Testis (tissue), 3 donors: ENCODE data around the gene ERO1B. TPM values are rescaled to one million over a fixed set of nuclear protein-coding genes. Genes with fewer than 3 reads are reported as not detected.
A peak's percentile ranks its signal among the peaks of the same experiment; 100 is the strongest.

Experiments
- DNase-seq: peaks from one replicate; pipeline ENCODE4 v3.0.0-alpha.2; 2019
- H3K27ac ChIP-seq, 2 donors: fragments of 200-600 bp; sonication (generic); one replicate each; pipeline ENCODE4 v1.5.1; 2019
- H3K27me3 ChIP-seq: fragments of 200-600 bp; sonication (generic); one replicate; pipeline ENCODE4 v1.5.1; 2019
- H3K36me3 ChIP-seq: fragments of 200-600 bp; sonication (generic); one replicate; pipeline ENCODE4 v1.5.1; 2017; ENCODE audit warnings: low read depth; ENCODE audit errors: missing control alignments
- H3K4me1 ChIP-seq: fragments of 200-600 bp; sonication (generic); one replicate; pipeline ENCODE4 v1.5.1; 2019
- H3K4me3 ChIP-seq, 2 donors: fragments of 200-600 bp; sonication (generic); one replicate each; pipeline ENCODE4 v1.5.1; 2017 to 2019
- H3K9me3 ChIP-seq: fragments of 200-600 bp; sonication (generic); one replicate; pipeline ENCODE4 v1.5.1; 2017
- CTCF ChIP-seq, 3 experiments: fragments of 450-650 bp in 2 of 3; fragments of 200-600 bp in 1 of 3; sonication (generic) in 1 of 3; IDR thresholded peaks; one replicate each; pipeline ENCODE4 v1.5.1; 2016 to 2019; ENCODE audit warnings: antibody characterized with exemption in 3 of 3, mild to moderate bottlenecking in 2 of 3, moderate library complexity in 1 of 3
- POLR2A ChIP-seq: fragments of 450-650 bp; IDR thresholded peaks from one replicate; pipeline ENCODE4 v1.6.1; 2017; ENCODE audit warnings: antibody characterized with exemption, mild to moderate bottlenecking, moderate library complexity
- WGBS, 2 donors: methylation state at CpG; one replicate each; pipeline ENCODE4 v1.1.5; 2018; 5-methylcytosine and 5-hydroxymethylcytosine counted together
- intact Hi-C: fragments of 100-400 bp; cut with DNase I; formaldehyde crosslinking; loops from one replicate; pipeline ENCODE4 v1.15.1; 2023; ENCODE audit warnings: low total_unique reads
- polyA plus RNA-seq: library from polyadenylated mRNA; stranded (reverse); fragments of 350-450 nt; fragmentation: Illumina TruSeq; extraction: RNeasy Lipid Tissue Mini Kit (QIAGEN cat#74804); gene quantifications from one replicate; pipeline ENCODE4 v1.2.3, GENCODE V29; 2014; ENCODE audit warnings: low read depth, low replicate concordance; ENCODE audit not compliant: insufficient read depth
- total RNA-seq, 2 donors: library from RNA; depleted of rRNA; stranded (reverse); fragments of >200 nt; gene quantifications; one replicate each; pipeline ENCODE4 v1.2.3, GENCODE V29; 2016

The ERO1B gene
- total and polyA plus RNA-seq, 3 donors from 2014 or later, result 16.2 to 53.8 (median 20.3) TPM

- Histone ChIP-seq H3K36me3 (no peaks in the 10 kb centered on the region), H3K4me1 (no peaks in the 10 kb centered on the region), H3K27me3 (no peaks in the 10 kb centered on the region), H3K9me3 (no peaks in the 10 kb centered on the region), H3K27ac (no peak overlapping the region), H3K4me3 (no peak overlapping the region)
- intact Hi-C loops, result no loop called here
- DNase-seq, result no peak
- 89 to 96% methylated on average over 1 of the region's 1 CpG for WGBS, 2 donors
- no peak for TF ChIP-seq POLR2A
- TF ChIP-seq CTCF (IDR thresholded peaks at IDR 0.05), result no peak
Measured at GRCh38 chr1:236289492-236290131, 7.9 kb upstream of the ERO1B start.

GRCh38 chr1:236288620-236288976, 6.8 kb upstream of the ERO1B start:
- TF ChIP-seq POLR2A (no peak), CTCF (IDR thresholded peaks at IDR 0.05) (no peak)
- no peak overlapping the region for H3K27ac ChIP-seq
- H3K4me3 ChIP-seq, result peak overlapping the region in 1 of 2 donors; percentile 38
- H3K36me3 ChIP-seq, result no peaks in the 10 kb centered on the region
- no peak for DNase-seq
- H3K27me3 ChIP-seq, result no peaks in the 10 kb centered on the region
- 74 to 83% methylated on average over 5 of the region's 5 CpGs for WGBS, 2 donors
- no peaks in the 10 kb centered on the region for H3K9me3 ChIP-seq
- intact Hi-C loops, result no loop called here
- H3K4me1 ChIP-seq, result no peaks in the 10 kb centered on the region

- H3K9me3 ChIP-seq, result no peaks in the 10 kb centered on the region
- peak; percentile 78 for DNase-seq
- no peak overlapping the region for H3K27ac ChIP-seq
- intact Hi-C loops, result no loop called here
- no peaks in the 10 kb centered on the region for H3K36me3 ChIP-seq
- H3K4me1 ChIP-seq, result no peaks in the 10 kb centered on the region
- H3K27me3 ChIP-seq, result no peaks in the 10 kb centered on the region
- 42 to 53% methylated on average over 22 of the region's 22 CpGs for WGBS, 2 donors
- peak overlapping the region in 1 of 2 donors; percentile 38 for H3K4me3 ChIP-seq
- no peak for TF ChIP-seq POLR2A
- TF ChIP-seq CTCF (IDR thresholded peaks at IDR 0.05), result no peak
Measured at GRCh38 chr1:236287757-236288619, 6.2 kb upstream of the ERO1B start.

- 44 to 51% methylated on average over 12 of the region's 12 CpGs for WGBS, 2 donors
- peak overlapping the region in 1 of 2 donors; percentile 38 for H3K4me3 ChIP-seq
- TF ChIP-seq CTCF (IDR thresholded peaks at IDR 0.05) (no peak), POLR2A (no peak)
- no peaks in the 10 kb centered on the region for H3K9me3 ChIP-seq
- H3K27ac ChIP-seq, result no peak overlapping the region
- no peak for DNase-seq
- H3K27me3 ChIP-seq, result no peaks in the 10 kb centered on the region
- H3K36me3 ChIP-seq, result no peaks in the 10 kb centered on the region
- H3K4me1 ChIP-seq, result no peaks in the 10 kb centered on the region
- intact Hi-C loops, result no loop called here
Measured at GRCh38 chr1:236287356-236287755, 5.6 kb upstream of the ERO1B start.
